22Rv1 (cell line): ENCODE data around the gene OCA2.

Experiments used
- CTCF ChIP-seq: fragments of 450-650 bp; IDR thresholded peaks from 2 replicates; pipeline ENCODE4 v1.5.1; 2017; ENCODE audit warnings: mild to moderate bottlenecking
- ZFX ChIP-seq: fragments of 450-650 bp; IDR thresholded peaks from 2 replicates; pipeline ENCODE4 v1.6.1; 2017; ENCODE audit warnings: antibody characterized with exemption, borderline replicate concordance

DNA sequence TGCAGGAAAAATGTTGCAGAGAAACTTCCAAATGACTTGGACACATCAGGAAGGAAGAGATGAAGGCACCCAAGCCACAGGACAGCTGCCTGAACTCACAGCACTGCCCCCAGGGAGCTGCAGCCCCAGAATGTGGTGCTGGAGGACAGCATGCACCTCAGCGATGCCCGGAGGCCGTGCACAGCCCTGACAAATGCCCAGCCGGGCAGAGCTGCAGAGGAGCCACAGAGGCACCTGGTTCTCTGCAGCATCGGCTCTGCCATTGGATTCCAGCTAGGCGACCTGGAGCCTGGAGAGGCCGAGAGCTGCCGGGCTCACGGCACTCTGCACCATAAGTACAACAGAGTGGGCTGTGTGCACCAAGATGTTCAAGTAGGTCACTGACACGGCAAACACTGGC, 97.5 kb downstream of the OCA2 start:
- TF ChIP-seq CTCF, result no peak
- no peak for TF ChIP-seq ZFX
